Spleen (tissue), 7 donors: ENCODE measurements around the gene MESD.

Experiments
- CTCF ChIP-seq, 11 experiments: fragments of 200-600 bp in 7 of 11; fragments of 450-650 bp in 4 of 11; sonication (generic) in 4 of 11; IDR thresholded peaks in 8 of 11; conservative IDR thresholded peaks in 3 of 11; 1 replicate in 7 of 11; 2 replicates in 4 of 11; pipeline versions ENCODE4 v1.4.0 to v1.8.0; 2016 to 2021; ENCODE audit warnings: antibody characterized with exemption in 11 of 11, inconsistent platforms in 4 of 11, mild to moderate bottlenecking in 1 of 11
- POLR2AphosphoS5 ChIP-seq, 3 donors: sonication (generic); formaldehyde crosslinking; IDR thresholded peaks; one replicate each; pipeline ENCODE4 v1.5.1; 2017; ENCODE audit warnings: antibody characterized with exemption in 3 of 3
- donor health status: DM: no; HTN: no; CAD: no; lungs with moderate emphysema.
- donor health status: DM: no; HTN: no; CAD: no.
- donor health status: DM: no; HTN: no; CAD: no.

GRCh38 chr15:80972276-80972675 lies 17.3 kb downstream of the MESD start:
- TF ChIP-seq CTCF (IDR thresholded peaks at IDR 0.05 in 8 of 11, conservative IDR thresholded peaks at IDR 0.05 in 3 of 11), result no peak
- TF ChIP-seq POLR2AphosphoS5 (IDR thresholded peaks at IDR 0.05), result no peak
